ENCODE measurements around the gene IL12RB2.

Gene IL12RB2

DNA sequence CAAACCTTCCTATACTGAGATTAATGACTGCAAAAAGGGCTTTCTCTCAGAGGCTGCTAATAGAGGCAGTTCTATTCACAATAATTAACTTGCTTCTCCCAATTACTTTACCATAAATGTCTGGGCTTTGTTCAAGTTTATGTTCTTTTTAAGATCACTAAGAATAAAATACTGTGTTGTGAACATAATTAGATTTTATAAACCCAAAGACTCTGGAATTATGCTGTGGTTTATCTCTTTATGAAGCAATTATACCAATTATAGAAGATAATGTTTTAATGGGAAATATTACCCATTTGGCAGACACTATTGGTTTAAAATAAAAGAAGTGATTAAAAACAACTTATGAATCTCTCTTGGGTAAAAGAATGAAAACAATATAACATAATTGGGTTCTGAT, 43.5 kb upstream of the IL12RB2 start:
- no peaks in the 10 kb centered on the region for H3K27me3 ChIP-seq (ENCODE audit: low read depth, low read length)
- no peaks in the 10 kb centered on the region for H3K36me3 ChIP-seq (replicated peaks; ENCODE audit: low read depth, low read length)
- H4K20me1 ChIP-seq (ENCODE audit: insufficient read depth, low read length), result no peaks in the 10 kb centered on the region
- no peak overlapping the region for H3K27ac ChIP-seq (ENCODE audit: low read length)
- no peak overlapping the region for H3K9ac ChIP-seq (ENCODE audit: low read length)
- H3K9me3 ChIP-seq (ENCODE audit: insufficient read depth, low read length), result no peaks in the 10 kb centered on the region
- H3K4me1 ChIP-seq (ENCODE audit: low read length), result no peaks in the 10 kb centered on the region
- no peak overlapping the region for H3K4me3 ChIP-seq (ENCODE audit: low read length)
- no peak overlapping the region for H2AFZ ChIP-seq (ENCODE audit: low read depth, low read length)
- H3K79me2 ChIP-seq (ENCODE audit: low read length), result no peaks in the 10 kb centered on the region
- TF ChIP-seq, protein P1, sequence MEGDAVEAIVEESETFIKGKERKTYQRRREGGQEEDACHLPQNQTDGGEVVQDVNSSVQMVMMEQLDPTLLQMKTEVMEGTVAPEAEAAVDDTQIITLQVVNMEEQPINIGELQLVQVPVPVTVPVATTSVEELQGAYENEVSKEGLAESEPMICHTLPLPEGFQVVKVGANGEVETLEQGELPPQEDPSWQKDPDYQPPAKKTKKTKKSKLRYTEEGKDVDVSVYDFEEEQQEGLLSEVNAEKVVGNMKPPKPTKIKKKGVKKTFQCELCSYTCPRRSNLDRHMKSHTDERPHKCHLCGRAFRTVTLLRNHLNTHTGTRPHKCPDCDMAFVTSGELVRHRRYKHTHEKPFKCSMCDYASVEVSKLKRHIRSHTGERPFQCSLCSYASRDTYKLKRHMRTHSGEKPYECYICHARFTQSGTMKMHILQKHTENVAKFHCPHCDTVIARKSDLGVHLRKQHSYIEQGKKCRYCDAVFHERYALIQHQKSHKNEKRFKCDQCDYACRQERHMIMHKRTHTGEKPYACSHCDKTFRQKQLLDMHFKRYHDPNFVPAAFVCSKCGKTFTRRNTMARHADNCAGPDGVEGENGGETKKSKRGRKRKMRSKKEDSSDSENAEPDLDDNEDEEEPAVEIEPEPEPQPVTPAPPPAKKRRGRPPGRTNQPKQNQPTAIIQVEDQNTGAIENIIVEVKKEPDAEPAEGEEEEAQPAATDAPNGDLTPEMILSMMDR (IDR thresholded peaks at IDR 0.05; ENCODE audit: low read depth, low read length), result no peak
- TF ChIP-seq EZH2phosphoT487 (IDR thresholded peaks at IDR 0.05; ENCODE audit: low read depth), result no peak
- no peak overlapping the region for H3K4me2 ChIP-seq (ENCODE audit: low read length)

DNA sequence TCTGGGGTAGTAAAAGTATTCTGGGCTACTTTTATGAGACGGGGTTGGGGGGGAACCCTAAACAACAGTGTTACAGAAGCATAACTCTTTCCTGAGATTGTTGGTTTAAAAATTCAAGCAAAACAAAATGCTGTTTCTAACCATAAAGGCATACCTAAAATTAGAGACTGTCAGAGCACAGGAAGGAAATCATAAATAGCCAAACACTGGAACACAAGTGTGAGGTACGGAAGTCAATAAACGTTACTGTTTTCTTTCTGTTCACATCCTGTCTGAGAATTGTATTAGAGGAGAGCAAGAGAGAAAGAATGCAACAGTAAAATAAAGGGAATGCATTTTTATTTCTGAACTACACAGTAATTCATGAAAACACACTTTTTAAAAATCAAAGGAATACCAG, 42.8 kb upstream of the IL12RB2 start:
- no peaks in the 10 kb centered on the region for H3K79me2 ChIP-seq (ENCODE audit: low read length)
- H3K9ac ChIP-seq (ENCODE audit: low read length), result no peak overlapping the region
- no peak overlapping the region for H3K4me3 ChIP-seq (ENCODE audit: low read length)
- H3K27me3 ChIP-seq (ENCODE audit: low read depth, low read length), result no peaks in the 10 kb centered on the region
- no peaks in the 10 kb centered on the region for H3K36me3 ChIP-seq (replicated peaks; ENCODE audit: low read depth, low read length)
- H4K20me1 ChIP-seq (ENCODE audit: insufficient read depth, low read length), result no peaks in the 10 kb centered on the region
- peak overlapping the region; percentile 12; the same call in 1 of the 2 replicates for H3K4me2 ChIP-seq (ENCODE audit: low read length)
- no peaks in the 10 kb centered on the region for H3K4me1 ChIP-seq (ENCODE audit: low read length)
- no peak overlapping the region for H3K27ac ChIP-seq (ENCODE audit: low read length)
- no peaks in the 10 kb centered on the region for H3K9me3 ChIP-seq (ENCODE audit: insufficient read depth, low read length)
- no peak for TF ChIP-seq EZH2phosphoT487 (IDR thresholded peaks at IDR 0.05; ENCODE audit: low read depth)
- TF ChIP-seq, protein P1 (IDR thresholded peaks at IDR 0.05; ENCODE audit: low read depth, low read length), result no peak
- H2AFZ ChIP-seq (ENCODE audit: low read depth, low read length), result no peak overlapping the region

DNA sequence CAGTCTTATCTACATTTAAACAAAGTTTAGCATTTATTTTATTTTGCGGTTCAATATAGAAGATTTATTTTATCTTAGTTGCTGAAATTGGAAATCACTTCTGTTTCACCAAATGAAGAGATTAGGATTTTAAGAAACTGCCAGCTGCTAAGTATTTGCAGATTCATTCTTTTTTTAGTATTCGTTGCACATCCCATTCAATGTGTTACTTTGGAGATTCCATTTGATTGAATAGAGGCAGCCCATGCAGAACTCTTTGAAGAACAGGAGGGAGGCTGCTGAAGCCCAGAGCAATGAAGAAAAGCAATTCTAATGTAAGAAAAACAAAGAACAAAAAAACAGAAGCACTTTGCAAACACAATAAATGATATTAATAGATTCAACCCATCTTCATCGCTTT, 38.6 kb upstream of the IL12RB2 start:
- Histone ChIP-seq H2AFZ (ENCODE audit: low read depth, low read length) (no peak overlapping the region), H3K4me3 (ENCODE audit: low read length) (no peak overlapping the region), H3K9me3 (ENCODE audit: insufficient read depth, low read length) (no peaks in the 10 kb centered on the region), H3K4me2 (ENCODE audit: low read length) (no peak overlapping the region), H4K20me1 (ENCODE audit: insufficient read depth, low read length) (no peaks in the 10 kb centered on the region), H3K36me3 (replicated peaks; ENCODE audit: low read depth, low read length) (no peaks in the 10 kb centered on the region), H3K9ac (ENCODE audit: low read length) (no peak overlapping the region), H3K79me2 (ENCODE audit: low read length) (no peaks in the 10 kb centered on the region), H3K4me1 (ENCODE audit: low read length) (no peaks in the 10 kb centered on the region), H3K27ac (ENCODE audit: low read length) (no peak overlapping the region), H3K27me3 (ENCODE audit: low read depth, low read length) (no peaks in the 10 kb centered on the region)
- TF ChIP-seq, protein P1 (IDR thresholded peaks at IDR 0.05; ENCODE audit: low read depth, low read length), result no peak
- no peak for TF ChIP-seq EZH2phosphoT487 (IDR thresholded peaks at IDR 0.05; ENCODE audit: low read depth)

DNA sequence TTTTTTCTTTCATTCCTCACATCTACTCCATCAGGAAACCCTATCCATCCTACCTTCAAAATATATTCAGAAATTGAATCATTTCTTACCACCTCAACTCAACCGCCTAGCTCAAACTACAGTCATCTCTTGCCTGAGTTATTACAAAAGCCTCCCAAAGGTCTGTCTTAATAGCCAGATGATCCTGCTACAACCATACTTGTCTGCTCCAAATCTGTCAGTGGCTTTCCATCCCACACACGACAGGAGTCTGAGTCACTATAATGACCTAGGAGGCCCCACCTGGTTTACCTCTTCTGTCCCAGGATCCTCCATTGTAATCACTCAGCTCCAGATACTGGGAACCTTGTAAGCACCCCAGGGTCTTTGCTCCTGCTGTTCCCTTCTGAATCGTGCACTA, 37.1 kb upstream of the IL12RB2 start:
- Histone ChIP-seq H3K27ac (ENCODE audit: low read length) (no peak overlapping the region), H4K20me1 (ENCODE audit: insufficient read depth, low read length) (no peaks in the 10 kb centered on the region), H3K79me2 (ENCODE audit: low read length) (no peaks in the 10 kb centered on the region), H3K27me3 (ENCODE audit: low read depth, low read length) (no peaks in the 10 kb centered on the region), H3K9me3 (ENCODE audit: insufficient read depth, low read length) (no peaks in the 10 kb centered on the region), H3K36me3 (replicated peaks; ENCODE audit: low read depth, low read length) (no peaks in the 10 kb centered on the region), H3K4me2 (ENCODE audit: low read length) (no peak overlapping the region), H3K4me3 (ENCODE audit: low read length) (no peak overlapping the region), H3K9ac (ENCODE audit: low read length) (no peak overlapping the region), H2AFZ (ENCODE audit: low read depth, low read length) (no peak overlapping the region), H3K4me1 (ENCODE audit: low read length) (no peaks in the 10 kb centered on the region)
- no peak for TF ChIP-seq EZH2phosphoT487 (IDR thresholded peaks at IDR 0.05; ENCODE audit: low read depth)
- TF ChIP-seq, protein P1 (IDR thresholded peaks at IDR 0.05; ENCODE audit: low read depth, low read length), result no peak
